HG02884 (cell line): ENCODE measurements around the gene PDGFRB.

Experiments used
- ATAC-seq: cut with Tn5 transposase; IDR thresholded peaks from one replicate; pipeline ENCODE4 v1.9.1; 2021; ENCODE audit warnings: mild to moderate bottlenecking, moderate library complexity; ENCODE audit not compliant: unreplicated experiment

Gene PDGFRB

GRCh38 chr5:150182774-150183173 is 27.1 kb upstream of the PDGFRB start:
- no peak for ATAC-seq

GRCh38 chr5:150181766-150182545 is 26.3 kb upstream of the PDGFRB start:
- ATAC-seq: no peak

- no peak for ATAC-seq
These were observed 25.4 kb upstream of the PDGFRB start for GRCh38 chr5:150181027-150181426.

- no peak for ATAC-seq
These were observed 24.8 kb upstream of the PDGFRB start for GRCh38 chr5:150180241-150181026.

- ATAC-seq: no peak
These were observed 23.5 kb upstream of the PDGFRB start for GRCh38 chr5:150179019-150179620.

- ATAC-seq: no peak
These were observed 22.6 kb upstream of the PDGFRB start for GRCh38 chr5:150178262-150178661.

- ATAC-seq: no peak
These were observed 22.1 kb upstream of the PDGFRB start for GRCh38 chr5:150177721-150178120.

- ATAC-seq: no peak
These were observed 21.3 kb upstream of the PDGFRB start for GRCh38 chr5:150176745-150177477.

DNA sequence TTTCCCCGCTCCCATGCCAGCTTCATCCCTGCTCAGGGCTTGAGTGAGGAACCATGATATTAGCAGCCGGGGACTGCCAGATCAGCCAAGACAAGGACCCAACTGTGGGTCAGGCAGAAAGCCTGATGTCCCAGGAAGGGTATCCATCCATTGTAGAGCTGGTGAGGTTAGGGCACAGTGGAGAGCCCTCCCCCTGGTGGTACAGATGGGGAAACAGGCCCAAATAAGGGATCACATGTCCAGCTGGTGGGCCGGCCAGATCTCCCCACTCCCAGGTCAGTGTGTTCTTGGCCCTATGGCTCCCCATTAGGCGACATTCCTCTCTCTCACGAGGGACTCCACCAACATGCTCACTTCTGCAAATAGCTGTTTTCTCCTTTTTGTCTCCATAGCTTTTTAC is 19.9 kb upstream of the PDGFRB start:
- ATAC-seq: no peak

DNA sequence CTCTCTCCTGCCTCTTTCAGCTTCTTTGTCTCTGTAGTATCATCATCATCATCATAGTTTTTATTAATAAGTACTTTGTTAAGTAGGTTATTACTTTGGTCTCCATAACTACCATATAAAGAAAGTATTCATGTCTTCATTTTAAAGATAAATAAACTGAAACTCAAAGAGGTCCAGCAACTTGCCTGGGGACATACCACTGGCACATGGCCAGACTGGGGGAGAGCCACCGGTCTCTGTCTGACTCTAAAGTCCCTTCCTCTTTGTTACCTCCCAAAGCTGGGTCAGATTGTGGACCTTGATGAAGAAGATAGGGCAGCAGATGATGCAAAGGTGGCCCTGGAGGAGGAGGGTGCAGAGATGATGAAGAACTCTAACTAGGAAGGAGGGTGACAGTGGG is 19.4 kb upstream of the PDGFRB start:
- ATAC-seq: no peak

DNA sequence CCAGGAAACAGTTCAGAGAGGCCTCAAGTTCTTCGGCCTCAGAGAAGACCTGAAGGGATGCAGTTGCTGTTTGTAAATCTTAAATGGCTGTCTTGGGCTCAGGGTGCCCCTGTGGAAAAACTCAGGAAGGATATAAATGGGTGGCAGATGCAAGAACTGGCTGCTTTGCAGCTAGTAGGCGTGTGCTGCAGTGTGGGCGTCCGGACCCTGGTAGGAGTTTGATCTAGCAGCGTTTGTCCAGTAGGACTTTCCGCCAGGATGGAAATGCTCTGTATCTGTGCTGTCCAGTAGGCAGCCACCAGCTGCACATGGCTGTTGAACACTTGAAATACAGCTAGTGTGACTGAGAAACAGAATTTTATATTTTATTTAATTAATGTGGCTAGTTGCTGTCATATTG is 18.6 kb upstream of the PDGFRB start:
- ATAC-seq: no peak

- ATAC-seq: no peak
These were observed 17.5 kb upstream of the PDGFRB start for GRCh38 chr5:150173161-150173560.

DNA sequence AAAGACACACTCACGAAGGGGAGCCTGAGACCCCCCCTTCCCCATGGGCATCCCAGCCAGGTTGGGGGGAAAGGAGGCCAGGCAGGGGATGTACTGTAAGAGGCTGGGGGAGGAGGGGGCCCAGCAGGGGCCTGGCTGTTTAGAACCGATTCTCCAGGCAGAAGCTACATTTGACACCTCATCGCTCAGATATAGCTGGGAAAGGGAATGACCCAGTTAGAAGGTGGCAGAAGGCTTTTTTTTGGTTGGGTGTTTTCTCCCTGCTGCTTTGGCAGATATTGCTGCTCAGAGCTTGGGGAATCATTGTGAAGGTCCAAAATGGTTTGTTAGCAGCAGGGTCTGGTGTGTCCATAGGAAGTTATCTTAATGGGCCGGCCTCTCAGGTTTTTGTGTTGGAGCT is 16.9 kb upstream of the PDGFRB start:
- no peak for ATAC-seq

GRCh38 chr5:150172145-150172544 is 16.5 kb upstream of the PDGFRB start:
- ATAC-seq: no peak

DNA sequence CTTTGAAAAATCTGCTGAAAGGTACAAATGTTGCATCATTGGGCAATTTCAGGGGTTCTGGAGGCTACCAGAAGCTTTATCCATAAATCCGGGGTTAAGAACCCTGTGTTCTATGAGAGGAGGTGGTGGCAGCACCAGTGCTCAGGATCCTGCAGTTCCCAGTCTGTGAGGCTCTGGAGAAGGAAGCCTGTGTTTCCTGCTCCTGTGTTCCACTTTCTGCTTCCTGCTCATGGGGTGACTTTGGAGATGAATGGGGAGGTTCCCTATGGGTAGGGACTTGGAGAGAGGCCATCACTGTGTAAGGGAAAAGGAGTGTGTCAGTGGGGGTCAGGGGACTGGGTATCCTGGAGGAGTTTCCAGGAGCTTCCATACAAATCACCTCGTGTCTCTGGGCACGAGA is 13.2 kb upstream of the PDGFRB start:
- ATAC-seq: no peak

GRCh38 chr5:150167908-150168307 is 12.3 kb upstream of the PDGFRB start:
- ATAC-seq: no peak

DNA sequence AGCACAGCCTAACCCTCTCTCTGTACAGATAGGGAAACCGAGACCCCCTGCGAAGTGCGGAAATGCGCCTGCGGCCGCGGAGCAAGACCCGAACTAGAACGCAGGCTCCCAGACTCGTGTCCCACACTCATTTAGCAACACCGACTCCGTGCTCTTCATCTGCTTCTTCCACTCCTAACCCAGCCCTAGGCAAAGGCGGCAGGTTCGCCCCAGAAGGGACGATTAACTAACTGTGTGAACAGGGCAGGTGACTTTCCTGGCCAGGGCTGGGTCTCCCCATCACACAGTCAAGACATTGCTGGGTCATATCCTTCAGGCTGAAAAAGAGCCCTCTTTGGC is 11.8 kb upstream of the PDGFRB start:
- no peak for ATAC-seq

DNA sequence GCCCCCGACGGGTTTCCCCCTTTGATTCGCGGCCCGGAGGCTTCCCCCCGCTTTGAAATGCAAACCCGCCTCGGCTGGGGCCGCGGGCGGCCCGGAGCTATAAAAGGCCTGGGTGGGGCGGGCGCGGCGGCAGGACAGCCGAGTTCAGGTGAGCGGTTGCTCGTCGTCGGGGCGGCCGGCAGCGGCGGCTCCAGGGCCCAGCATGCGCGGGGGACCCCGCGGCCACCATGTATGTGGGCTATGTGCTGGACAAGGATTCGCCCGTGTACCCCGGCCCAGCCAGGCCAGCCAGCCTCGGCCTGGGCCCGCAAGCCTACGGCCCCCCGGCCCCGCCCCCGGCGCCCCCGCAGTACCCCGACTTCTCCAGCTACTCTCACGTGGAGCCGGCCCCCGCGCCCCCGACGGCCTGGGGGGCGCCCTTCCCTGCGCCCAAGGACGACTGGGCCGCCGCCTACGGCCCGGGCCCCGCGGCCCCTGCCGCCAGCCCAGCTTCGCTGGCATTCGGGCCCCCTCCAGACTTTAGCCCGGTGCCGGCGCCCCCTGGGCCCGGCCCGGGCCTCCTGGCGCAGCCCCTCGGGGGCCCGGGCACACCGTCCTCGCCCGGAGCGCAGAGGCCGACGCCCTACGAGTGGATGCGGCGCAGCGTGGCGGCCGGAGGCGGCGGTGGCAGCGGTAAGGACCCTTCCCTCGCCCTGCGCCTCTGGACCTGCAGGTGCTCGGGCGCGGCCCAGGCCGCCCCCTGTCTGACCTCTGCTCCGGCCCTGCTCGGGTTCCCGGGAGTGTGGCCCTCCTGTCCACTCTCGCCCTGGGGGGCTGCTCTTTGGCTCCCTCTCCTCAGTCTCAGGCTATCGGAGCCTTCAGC is 11.2 kb upstream of the PDGFRB start, which contains the start of gene CDX1:
Gene CDX1, plus strand, starts transcription at position 129 of the 862 bp plus-strand sequence. Its CDS starts 99 bp downstream, at position 228.
- no peak for ATAC-seq

- no peak for ATAC-seq
These were observed 10.5 kb upstream of the PDGFRB start for GRCh38 chr5:150166037-150166649.
